ENCODE measurements around the gene TST.

Gene TST

DNA sequence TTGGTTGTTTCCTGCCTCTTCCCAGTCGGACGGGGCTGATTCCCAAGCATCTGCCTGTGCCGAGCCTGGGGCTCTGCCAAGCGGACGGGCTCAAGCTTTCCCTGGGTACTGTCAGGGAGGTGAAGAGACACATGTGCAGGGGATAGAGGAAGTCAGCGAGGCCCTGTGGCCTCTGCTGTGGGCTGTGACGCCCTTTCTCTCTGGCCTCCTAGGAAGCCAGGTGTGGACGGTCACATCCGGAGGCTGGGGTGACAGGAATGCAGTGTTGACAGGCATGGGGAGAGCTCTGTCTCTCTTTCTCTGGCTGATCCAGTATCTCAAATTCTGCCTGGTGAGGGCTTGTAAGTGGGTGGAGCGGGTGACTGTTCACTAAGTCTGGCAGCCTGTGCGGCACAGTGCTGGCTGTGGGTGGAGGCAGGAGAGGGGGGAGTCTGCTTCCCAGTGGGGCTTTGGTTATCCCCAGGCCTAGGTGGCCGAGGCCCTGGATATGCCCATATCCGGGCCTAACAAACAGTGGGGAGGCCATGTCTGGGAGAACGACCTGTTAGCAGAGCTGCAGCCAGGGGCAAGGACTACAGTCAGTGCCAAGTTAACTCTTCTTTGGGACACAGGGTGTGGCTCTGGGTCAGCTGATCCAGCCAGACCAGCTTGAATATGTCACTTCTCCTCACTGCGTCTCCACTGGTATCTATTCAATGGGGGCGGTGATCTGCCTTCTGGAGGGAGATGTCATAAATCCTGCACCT lies 34.2 kb upstream of the TST start:
- no peak for DNase-seq

DNA sequence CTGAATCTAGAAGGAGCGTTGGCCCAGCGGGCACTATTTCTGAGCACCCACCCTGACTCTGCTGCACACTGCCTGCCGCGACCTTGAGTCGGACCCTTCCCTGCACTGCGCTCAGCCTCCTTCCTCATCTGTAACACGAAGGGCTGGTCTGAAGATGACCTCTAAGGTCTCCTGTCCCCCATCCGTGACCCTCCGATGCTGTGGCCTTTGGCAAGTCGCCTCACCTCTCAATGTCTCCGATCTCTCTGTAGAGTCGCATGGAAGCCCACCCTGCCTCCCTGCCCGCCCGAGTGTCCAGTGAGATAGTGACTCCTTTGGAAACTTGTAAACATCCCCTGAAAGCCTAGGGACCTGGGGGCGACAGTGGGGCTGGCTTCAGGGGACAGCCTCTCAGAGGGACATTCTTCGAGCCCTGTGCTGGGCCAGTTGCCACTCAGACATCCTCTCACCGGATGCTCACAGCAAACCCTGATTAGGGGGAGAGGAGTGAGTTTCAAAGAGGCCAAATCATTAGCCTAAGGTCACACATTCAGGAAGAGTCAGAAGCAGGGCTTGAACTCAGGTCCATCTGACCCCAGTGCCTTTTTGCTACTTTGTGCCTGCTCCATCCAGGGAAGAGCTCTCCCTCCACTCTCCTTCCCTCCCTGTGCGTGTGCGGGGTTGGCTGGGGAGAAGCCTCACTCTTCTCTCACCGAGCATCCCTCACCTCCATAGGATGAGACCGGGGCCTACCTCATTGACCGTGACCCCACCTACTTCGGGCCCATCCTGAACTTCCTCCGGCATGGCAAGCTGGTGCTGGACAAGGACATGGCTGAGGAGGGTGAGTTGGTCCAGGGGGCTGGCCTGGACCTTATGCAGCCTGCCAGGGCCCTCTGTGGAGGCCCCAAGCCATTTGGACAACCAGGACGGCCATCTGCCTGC lies 33.4 kb upstream of the TST start:
- no peak for DNase-seq

DNA sequence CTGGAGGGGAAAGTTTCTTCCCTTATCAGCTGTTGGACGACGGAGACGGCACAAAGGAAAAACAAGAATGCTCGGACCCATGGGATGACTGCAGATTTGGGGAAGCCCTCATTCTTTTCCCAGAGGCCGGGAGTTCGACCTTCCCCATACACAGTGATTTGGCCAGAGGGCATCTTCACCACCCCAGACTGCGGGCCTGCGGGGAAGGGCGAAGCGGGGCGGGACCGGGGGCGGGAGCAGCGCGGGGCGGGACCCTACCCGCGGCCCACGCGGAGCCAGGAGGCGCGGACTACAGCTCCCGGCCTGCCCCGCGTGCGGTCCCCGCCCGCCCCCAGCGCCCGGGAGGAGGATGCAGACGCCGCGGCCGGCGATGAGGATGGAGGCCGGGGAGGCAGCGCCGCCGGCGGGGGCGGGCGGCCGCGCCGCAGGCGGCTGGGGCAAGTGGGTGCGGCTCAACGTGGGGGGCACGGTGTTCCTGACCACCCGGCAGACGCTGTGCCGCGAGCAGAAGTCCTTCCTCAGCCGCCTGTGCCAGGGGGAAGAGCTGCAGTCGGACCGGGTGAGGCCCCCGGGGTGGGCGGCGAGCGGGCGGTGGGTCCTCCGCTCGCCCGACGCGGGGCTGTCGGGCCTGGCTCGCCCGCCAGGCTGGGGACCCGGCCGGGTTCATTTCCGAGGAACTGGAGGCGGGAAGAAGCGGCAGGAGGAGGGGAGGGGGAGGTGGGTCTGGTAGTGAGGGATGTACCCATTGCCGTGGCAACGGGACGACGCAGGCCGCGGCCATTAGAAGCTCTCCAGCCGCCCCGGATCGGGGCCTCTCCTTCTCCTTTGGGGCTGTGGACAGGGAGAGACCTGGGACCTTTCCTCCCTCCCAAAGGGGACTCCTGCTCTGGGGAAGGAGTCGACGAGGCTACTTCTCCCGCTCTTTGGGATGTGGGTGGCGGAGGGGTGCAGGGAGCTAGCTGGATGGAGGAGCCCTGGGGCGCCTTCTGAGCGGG lies 32.4 kb upstream of the TST start, which contains the start of gene KCTD17:
TSS of gene KCTD17 (plus strand) at position 352 of the 995 bp plus-strand sequence. CDS start at position 371, 19 bp downstream.
- no peak for DNase-seq

DNA sequence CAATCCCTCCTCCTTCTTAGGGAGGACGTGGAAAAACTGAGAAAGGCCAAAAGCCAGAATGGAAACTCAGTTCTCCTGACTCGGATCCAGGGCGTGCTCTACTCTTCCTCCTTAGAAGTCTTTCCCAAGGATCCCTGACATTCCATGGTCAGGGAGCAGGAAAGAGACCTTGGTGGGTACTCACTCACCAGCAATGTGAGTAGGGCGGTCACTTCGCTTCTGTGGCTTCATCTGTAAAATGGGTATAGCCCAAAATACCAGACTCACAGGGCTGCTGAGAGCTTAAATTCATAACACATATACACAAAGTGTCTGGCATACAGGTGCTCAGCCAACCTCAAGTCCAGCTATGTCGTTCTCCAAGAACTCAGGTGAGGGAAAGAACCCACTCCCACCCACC lies 31.7 kb upstream of the TST start:
- no peak for DNase-seq

DNA sequence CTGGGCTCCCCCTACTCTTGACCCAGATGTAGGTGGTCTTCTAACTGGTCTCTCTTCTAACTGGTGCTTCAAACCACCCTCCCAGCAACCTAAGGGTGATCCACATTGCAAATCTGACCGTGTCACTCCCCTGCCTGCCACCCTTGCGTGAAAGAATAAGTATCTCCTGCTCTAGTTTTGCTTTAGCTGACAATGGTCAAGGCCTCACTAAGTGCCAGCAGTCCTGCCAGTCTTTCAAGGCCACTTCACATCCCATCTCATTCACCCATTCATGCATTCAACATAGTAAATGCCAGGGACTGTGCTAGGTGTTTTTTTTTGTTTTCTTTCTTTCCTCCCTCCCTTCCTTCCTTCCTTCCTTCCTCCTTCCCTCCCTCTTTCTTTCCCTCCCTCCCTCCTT lies 30.0 kb upstream of the TST start:
- DNase-seq: no peak

DNA sequence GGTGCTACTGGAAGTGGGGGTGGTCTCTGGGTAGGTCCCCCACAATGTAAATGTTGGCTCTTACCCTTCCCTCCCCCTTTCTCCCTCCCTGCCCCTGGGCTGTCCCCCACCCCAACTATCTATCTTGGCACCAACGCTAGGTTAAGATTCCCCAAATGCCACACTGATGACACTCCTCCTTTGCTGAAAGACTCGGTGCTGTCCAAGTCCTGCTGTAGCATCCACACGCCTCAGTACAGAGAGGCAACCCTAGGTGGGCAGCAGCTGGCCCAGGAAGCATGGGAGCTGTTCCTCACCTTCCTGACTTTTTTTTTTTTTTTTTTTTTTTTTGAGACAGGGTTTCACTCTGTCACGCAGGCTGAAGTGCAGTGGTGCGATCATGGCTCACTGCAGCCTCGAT lies 28.9 kb upstream of the TST start:
- no peak for DNase-seq

DNA sequence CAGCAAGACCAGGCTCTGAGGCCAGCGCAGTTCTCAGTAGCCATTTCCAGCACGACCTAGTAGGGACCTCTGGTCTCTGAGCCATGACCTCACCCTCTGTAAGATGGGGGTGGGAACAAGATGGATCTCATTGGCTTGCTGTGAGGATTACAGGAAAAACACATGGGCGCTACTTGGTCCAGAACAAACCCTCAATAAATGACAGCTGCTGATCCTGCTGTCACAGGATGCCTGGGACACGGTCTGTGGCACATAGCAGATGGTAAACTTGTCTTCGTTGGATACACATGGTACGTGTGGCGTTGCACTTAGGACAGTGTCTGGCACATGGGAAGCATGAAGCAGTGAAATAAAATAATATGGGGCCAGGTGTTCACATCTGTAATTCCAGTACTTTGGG lies 27.8 kb upstream of the TST start:
- no peak for DNase-seq

DNA sequence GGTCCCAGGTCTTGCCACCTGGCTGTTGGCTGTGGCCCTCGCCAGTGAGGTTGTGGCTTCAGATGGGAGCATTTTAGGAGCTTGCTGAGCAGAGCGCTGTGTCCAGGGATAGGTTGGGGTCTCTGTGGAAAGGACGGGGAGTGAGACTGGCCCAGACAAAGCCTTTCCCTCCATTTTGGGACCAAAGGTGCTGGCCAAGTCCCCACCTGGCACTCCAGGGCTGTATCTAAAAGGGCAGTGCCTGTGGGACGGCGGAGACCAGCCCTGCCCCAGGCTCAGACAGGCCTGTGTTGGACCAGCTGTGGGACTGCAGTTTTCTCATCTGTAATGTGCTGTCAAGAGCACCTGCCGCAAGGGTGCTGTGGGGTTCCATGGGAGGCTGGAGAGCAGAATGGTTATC lies 27.3 kb upstream of the TST start:
- DNase-seq: no peak

DNA sequence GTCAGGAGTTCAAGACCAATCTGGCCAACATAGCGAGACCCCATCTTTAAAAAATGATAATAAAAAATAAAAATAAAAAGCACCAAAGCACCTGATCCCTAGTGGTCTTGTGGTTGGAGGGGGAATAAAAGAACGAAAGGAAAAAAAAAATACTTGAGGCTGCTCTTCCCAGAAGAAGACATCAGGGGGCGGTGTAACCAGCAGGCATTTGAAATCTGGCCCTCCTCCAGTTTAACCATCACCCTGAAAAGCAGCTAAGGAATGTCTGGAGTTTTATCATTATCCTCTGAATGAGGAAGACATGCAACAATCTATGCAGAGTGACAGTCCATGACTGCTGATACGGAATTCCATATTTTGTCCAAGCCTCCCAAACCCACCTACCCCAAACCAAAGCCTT lies 26.7 kb upstream of the TST start:
- no peak for DNase-seq

DNA sequence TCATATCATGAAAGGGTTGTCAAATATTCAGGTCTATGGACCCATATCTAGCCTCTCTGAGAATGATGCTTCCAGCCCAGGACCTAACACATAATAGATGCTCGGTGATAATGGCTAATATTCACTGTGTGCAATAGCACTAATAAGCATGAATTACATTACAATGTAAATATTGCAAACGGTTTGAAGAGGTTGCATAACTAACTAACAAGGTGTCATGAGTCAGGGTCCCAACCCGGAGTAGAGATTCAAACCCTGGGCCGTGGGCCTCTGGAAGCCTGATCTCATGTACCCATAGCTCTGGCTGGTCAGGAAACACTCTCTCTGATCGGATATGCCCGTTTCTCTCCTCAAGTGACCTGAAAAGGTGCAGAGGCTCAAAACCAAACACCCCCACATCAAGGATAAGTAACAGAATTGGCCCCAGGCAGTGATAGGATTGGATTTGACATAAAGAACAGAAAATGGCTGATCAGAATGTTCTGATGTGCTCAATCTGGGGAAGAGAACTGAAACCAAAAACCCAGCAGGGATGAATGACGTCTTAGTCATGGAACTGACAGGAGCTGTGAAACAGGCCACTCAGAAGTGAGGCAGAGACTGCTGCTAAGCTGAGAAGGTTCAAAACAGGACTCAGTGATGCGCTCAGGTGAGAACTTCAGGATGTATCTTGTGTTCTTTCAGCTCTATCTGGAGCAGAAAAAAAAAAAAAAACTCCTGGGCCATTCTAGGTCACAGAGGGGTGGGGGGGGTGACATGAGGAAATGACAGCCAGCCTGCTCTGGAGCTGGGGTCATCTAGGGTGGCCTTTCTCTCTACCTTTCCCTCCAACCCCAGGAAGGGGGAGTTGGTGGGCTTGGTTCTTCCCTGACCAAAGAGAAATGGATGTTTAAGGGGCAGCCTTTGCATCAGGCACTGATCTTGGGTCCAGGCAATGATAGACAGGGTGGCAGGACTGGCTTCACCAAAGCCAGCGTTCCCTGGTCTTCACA lies 25.7 kb upstream of the TST start:
- DNase-seq: no peak

DNA sequence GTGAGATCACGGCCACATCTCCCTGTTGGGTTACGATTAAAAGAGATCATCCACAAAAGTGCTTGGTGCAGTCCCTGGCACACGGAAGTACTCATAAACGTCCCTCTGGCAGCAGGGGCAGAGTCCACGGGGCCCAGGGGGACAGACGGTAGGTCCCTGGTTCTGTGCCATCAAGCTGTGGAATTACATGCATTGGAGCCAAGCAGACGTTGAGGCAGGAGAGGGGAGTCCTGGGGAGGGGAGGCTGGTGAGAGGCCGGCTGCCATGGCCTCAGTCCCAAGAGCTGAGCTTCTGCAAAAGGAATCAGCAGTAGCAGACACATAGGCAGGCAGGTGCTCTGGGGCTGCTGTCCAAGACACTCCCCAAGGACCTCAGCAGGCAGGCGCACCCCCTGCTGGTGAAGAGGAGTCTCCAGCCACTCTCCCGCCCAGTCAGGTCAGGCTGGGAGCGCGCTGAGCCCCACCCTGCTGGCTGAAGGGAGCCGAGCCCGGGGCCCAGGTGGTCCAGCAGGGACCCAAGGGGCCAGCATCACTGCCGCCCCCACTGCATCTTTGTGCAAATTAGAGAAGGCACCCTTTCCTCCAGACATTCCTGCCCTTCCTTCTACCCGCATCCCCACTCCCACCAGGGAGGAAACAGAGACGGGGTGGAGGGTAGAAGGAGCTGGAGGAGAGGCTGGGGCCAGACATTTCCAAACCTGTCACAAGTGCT lies 24.7 kb upstream of the TST start:
- DNase-seq: no peak

DNA sequence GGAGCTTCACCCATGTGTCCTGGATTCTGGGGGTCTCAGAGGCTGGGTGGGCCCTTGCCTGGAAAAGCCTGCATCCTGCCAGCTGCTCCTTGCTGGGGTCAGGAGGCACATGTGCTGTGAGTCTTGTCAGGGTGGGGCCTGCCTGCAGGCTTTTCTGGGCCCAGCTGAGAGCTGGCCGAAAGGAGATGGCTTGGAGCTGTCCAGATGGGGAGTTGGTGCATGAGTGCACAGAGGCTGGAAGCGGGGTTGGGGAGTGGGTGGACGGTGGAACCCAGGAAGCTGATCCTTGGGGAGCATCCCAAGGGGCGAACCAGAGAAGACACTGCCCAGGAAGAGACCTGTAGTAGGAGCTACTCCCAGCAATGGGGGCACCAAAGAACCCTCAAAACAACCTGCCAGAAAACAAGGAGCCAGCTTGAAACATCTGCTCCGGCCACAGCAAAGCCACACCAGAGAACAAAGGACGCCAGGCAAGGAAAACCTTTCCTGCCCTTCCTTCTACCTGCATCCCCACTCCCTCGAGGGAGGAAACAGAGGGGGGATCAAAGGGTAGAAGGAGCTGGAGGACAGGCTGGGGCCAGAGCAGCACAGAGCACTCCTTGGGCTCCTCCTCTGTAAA lies 24.1 kb upstream of the TST start:
- no peak for DNase-seq

DNA sequence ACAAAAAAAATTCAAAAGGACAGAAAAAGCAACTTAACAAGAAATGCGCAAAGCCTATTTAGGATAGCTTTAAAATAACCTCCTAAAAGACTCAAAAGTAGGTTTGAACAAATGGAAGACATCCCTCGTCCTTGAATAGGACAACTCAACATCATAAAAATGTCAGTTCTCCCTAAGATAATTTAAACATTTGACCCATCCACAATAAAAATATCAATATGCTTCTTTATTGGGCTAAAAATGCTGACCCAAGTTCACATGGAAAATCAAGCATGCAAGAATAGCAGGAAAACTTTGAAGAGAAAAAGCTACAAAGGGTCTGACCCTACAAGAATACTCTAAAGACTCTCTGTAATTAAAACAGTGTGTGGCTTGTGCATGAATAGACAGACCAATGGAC lies 20.2 kb upstream of the TST start:
- no peak for DNase-seq

DNA sequence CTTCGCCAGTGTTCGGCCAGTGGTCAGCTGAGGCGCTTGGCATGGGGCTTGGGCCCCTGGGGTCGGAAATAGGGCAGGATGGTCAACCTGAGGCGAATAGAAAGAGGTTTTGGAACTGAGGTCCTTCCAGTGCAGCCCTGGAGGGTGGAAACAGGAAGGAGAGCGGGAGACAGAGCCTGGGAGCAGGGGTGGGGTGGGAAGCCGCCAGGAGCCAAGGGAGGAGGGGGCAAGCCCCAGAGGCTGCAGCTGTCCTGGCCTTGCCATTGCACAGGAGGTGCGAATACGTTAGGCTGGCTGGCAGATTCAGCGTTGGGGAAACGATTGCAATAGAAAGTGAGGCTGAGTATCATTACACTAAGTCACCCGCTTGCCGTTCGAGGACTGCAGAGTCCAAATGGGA lies 18.4 kb upstream of the TST start:
- no peak for DNase-seq

DNA sequence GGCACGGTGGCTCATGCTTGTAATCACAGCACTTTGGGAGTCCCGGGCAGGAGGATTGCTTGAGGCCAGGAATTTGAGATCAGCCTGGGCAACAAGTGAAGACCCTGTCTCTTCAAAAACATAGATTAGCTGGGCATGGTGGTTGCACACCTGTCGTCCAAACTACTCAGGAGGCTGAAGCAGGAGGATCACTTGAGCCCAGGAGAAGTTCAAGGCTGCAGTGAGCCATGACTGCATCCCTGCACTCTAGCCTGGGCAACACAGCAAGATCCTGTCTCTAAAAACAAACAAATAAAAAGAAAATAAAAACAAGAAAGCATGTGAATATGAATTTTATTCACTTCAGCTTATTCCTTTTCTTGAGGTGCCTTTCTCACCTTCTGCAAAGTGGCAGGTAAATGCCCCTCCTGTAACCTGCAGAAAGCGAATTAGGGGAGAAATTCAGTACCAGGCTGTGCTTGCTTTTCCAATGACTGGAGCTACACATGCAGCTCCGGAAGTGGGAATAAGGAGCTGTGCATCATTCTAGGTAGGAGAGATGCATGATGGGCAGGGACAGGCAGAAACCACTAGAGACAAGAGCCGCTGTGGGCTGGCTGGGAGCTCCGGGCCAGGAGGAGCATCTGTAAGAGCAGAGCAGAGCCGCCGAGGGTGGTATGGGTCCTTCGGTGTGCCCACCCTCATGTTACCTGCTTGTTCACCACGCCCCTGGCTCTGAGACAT lies 17.6 kb upstream of the TST start:
- no peak for DNase-seq

DNA sequence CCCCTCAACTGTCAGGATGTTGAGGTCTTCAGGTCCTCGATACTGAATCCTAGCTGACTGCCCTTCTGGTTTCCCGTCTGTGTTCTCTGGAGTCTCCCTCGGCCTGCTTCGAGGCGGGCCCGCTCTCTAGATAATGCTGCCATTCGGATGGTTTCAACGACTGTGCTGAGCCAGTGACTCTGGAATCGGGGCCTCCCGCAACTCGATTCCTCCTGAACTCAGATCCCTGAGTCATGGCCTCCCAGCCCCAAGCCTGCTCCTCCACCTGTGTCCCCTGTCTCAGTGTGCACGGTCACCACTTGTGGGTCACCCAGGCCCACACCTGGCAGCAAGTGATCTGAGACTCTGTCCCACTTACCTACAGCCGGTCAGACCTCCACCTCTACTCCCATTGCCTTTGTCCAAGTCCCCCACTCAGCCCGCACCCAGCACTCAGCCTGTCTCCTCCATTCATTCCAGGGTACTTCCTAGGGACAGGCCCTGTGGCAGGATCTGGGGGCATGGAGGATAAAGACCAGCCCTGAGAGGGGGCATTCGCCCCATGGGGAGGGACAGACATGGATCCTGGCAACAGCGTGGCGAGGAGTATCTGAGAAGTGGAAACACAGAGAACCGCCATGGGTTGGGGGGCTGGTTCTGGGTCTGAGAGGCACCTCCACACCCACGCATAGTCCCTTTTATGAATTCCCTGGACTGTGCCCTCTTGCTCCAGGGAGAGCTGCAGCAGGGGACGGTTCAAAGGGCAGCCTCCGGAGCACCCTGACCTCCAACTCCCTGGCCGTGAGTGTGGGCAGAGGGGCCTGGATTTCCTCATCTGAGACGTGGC lies 14.6 kb upstream of the TST start:
- no peak for DNase-seq

DNA sequence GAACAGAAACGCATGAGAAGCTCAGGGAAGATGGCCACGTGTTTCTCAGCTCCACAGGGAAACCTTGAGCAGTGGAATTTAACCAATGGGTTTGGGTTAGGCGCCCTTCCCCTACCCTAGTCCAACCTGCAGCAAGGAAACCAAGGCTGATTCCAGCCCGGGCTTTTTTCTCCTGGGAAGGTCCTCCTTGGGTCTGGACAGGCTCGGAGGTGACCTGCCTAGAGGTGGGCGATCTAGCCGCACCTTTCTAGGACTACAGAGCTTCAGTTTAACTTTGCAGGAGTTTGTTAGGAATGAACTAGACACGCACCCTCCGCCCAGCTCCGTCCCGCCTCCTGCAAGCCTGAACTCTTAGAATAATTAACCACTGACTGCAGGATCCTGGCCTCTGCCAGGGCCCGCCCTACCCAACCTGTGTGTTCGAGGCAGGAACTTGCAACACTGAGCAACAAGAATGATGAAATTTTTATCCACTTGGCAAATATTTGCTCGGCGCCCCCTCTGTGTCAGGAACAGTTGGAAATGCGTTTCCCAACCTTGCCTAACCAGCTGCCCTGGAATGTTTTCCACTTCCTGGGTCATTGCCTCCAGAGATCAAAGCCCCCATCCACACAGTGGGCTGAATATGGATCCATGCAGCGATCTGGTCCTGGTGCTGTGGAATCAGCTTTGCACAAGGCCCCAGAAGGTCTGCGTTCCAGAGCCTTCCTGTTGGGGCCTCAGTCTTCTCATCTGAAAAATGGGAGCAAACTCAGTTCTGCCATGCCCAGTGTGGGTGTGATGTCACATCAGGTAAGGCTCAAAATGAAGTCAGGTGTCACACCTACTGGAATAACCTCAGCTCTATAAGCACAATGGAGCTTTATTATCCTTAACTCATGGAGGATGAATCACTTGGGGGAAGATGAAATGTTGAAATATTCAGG lies 13.6 kb upstream of the TST start:
- DNase-seq: no peak

DNA sequence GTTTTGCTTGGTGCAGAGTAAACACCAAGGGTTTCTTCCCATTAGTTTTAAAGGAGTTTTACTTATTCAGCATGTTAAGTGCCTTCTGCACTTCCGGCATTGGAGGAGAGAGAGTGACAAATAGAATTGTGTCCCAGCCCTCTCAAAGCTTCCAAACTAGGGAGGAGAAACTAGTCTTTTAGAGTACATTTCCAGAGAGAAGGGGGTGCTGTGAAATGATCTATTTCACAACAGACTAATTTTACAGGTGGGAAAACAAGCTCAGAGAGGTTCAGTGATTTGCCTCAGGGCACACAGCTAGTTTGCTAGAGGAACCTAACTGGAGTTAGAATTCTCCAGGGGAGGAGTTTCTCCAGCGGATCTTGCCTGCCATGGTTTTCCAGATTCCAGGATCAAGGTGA lies 12.9 kb upstream of the TST start:
- DNase-seq: no peak

All from GOT3 (cell line).